Measurements from ENCODE around the gene SULT1A1. TPM values are rescaled to one million over a fixed set of nuclear protein-coding genes. Genes with fewer than 3 reads are reported as not detected.
"Not testable (repeated sequence)": the region's sequence is repeated elsewhere in the genome, so short reads cannot be mapped to it uniquely, and the experiment has no call there.

The SULT1A1 gene
- total RNA-seq, 1 donor from 2014 or later, result 13.1 TPM

DNA sequence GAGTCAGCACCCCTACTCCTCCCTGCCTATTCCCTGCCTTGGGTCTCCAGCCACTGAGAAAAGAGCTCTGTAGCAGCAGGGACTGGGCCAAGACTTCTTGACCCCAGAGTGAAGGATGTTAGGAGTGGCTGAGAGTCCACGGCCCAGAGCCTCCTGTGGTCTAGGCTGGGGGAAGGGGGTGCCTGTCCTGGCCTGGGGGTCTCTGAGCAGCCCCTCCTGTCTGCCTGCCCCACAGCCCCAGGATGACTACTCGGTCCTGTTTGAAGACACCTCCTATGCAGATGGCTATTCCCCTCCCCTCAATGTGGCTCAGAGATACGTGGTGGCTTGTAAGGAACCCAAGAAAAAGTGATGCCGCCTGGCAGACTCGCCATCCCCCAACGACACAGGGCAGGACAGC lies 18.5 kb downstream of the SULT1A1 start:
- DNase-seq (ENCODE audit: low read depth, low spot score), result no peak

DNA sequence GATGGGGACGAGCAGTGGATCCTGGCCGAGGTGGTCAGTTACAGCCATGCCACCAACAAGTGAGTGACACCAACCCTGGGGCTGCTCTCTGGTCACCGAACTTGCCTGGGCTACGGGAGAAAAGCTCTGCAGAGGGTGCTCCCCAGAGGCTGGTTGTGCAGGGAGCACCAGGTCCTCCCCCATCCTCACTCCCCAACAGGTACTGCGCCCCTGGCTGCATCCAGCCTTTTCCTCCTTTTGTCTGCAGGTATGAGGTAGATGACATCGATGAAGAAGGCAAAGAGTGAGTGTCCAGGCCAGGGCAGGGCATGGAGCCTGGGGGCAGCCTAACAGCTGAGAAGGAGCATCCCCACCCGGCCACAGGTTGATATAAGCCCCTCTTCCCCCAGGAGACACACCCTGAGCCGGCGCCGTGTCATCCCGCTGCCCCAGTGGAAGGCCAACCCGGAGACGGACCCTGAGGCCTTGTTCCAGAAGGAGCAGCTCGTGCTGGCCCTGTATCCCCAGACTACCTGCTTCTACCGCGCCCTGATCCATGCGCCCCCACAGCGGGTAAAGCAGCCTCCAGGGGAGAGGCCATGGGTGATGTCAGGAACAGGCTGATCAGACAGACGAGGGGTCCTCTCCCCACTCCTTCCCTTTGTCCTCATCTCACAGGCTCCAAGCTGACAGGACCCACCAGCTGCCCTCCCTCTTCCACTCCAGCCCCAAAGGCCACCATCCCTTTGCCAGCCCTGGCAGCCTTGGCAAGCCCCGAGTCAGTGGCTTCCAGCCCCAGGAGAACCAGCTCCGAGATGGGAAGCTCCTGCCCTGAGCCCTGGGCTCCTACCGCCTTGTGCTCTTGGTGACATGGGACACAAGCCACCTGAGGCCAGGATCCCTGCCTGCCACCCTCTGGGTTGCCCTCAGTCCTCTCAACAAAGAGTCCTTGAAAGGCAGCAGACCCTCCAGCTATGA lies 19.2 kb downstream of the SULT1A1 start:
- no peak for DNase-seq (ENCODE audit: low read depth, low spot score)

GRCh38 chr16:28589930-28590329 lies 19.9 kb downstream of the SULT1A1 start:
- DNase-seq (ENCODE audit: low read depth, low spot score), result no peak

DNA sequence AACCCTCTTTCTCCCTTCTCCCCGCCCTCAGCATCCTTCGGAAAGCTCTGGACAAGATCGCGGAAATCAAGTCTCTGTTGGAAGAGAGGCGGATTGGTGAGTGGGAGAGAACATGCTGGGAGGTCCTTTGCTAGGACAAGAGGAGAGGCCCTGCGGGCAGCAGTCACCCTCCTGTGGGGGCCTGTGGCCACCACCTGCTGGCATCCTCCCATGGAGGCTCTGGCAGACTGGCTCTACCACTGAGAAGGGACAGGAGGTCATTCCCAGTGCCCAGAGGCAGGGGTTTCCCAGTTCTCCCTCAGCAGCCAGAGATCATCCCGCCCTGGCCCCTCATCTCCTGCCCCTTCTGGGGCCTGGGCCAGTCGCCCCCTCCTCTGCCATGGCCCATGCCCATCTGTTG lies 20.8 kb downstream of the SULT1A1 start:
- DNase-seq (ENCODE audit: low read depth, low spot score), result no peak

GRCh38 chr16:28587386-28587785 lies 22.5 kb downstream of the SULT1A1 start:
- no peak for DNase-seq (ENCODE audit: low read depth, low spot score)

GRCh38 chr16:28586466-28586865 lies 23.4 kb downstream of the SULT1A1 start:
- no peak for DNase-seq (ENCODE audit: low read depth, low spot score)

DNA sequence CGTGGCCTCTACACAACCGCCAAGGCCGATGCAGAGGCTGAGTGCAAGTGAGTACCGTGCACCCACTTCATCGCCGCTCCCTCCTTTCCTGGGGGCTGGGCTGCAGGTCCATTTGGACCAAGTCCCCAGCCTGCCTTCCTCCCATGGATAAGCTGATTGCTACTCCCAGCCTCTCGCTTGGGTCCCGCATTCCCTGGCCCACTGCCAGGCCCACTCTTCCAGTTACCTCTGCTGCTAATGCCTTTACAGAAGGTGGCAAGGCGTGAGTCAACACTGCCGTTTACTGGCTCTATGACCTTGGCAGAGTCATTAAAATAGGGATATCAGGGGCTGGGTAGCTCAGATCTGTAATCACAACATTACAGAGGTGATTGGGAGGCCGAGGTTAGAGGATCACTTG lies 24.2 kb downstream of the SULT1A1 start:
- DNase-seq (ENCODE audit: low read depth, low spot score), result no peak

- no peak for DNase-seq (ENCODE audit: low read depth, low spot score)
These were observed 29.0 kb downstream of the SULT1A1 start for GRCh38 chr16:28580726-28581315.

DNA sequence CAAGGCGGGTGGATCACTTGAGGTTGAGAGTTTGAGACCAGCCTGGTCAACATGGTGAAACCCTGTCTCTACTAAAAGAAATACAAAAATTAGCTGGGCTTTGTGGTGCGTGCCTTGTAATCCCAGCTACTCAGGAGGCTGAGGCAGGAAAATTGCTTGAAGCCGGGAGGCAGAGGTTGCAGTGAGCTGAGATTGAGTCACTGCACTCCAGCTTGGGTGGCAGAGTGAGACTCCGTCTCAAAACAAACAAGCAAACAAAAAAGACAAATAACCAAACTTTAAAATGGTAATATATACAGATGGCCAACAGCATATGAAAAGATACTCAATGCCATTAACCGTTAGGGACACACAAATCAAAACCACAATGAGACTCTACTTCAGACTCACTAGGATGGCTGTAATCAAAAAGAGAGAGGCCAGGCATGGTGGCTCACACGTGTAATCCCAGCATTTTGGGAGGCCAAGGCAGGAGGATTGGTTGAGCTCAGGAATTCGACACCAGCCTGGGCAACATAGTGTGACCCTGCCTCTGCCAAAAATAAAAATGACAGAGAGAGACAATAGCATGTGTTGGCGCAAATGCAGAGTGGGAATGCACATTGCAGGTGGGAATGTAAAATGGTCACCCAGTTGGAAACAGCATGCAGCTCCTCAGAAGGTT lies 34.3 kb downstream of the SULT1A1 start:
- no peak for DNase-seq (ENCODE audit: low read depth, low spot score)

DNA sequence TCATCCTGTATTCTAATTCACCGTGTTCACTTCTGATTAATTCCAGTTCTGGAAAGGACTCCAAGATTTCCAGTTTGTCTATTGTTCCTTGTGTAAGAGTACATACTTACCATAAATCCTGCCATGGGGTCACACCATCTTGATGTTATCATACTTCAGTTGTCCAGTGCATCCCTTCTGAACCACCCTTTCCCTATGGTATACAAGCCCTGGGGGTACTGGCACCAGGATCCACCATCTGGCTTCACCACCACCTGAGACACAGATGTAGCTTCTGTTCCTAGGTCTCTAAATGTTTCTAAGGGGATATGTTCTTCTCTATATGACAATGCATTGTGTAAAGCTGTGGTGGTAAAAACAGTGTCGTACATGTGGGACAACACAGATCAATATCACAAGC lies 34.9 kb downstream of the SULT1A1 start:
- DNase-seq (ENCODE audit: low read depth, low spot score), result no peak

DNA sequence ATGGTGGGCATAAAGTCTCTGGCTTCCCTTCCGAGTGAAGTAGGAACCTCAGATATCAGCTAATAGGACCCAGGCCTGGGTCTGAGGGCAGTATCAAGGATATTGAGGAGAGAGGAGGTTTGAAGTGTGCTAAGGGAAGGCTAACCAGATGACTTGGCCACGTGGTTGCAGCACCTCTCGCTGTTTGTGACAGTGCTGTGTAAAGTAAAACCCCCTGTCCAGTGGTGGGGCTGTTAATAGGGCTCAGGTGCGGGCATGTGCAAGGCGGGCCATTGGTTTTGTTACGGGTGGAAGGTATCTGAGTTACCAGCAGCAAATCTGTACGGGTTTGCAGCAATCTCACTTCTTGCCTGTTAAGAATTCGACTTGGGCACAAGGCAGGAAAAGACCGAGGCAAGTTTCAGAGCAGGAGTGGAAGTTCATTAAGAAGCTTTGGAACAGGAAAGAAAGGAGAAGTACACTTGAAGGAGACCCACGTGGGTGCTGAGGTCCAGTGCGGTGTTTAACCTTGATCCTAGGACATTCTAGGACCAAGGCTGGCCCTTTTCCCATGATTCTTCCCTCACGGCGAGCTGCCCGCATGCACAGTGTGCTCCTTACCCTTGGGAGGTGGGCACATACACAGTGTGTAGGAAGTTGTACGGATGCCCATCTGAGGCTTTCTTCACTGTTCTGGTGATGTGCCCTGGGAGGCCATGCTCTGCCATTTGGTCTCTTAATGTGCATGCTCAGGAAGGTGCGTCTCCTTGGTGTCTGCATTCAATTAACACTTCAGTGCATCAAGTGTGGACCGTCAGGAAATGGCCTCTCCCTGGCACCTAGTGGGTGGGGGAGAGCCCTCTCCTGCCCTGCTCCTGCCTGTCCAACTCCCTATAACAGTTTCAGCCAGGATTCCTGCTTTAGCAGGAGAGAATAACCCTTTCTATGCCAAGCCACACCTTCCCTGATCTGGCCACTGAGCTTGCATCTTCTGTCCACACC lies 35.8 kb downstream of the SULT1A1 start:
- no peak for DNase-seq (ENCODE audit: low read depth, low spot score)

DNA sequence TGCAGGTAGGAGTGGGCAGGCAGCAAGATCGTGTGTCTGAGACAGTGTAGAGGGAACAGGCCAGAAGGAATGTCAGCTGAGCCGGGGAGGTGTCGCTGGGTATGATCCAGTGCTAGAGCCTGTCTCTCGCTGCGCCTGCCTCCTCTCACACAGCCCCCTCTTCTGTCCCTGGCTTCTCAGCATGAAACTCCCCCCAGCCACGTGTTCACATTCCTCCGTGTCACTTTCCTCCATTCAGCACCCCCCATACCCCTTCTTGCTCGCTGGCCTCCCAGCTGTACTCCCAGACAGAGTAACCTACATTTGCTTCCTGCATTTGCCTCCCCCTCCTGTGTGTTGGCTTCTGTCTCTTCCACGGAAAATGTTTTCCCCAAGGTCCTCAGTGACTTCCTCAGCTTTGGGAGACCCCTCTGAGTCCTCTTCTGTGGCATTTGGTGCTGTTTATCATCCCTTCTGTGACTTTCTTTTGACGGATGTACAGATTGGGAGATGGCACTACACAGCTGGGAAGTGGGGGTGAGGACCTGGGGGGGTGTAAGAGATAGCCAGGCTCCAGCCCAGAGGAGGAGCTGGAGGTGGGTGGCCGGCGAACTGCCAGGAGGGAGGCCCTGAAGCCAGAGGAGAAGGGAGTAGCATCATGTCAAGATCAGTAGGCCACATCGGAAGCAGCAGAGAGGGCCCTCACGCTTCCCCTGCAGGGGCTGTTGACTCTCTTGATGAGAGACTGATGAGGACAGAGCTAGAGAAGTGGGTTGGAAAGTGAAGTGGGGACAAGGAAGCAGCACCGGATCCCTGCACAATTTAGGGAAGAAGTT lies 36.9 kb downstream of the SULT1A1 start:
- no peak for DNase-seq (ENCODE audit: low read depth, low spot score)

- no peak for DNase-seq (ENCODE audit: low read depth, low spot score)
These were observed 39.7 kb downstream of the SULT1A1 start for GRCh38 chr16:28569968-28570752.

GRCh38 chr16:28569021-28569420 lies 40.8 kb downstream of the SULT1A1 start:
- no peak for DNase-seq (ENCODE audit: low read depth, low spot score)

DNA sequence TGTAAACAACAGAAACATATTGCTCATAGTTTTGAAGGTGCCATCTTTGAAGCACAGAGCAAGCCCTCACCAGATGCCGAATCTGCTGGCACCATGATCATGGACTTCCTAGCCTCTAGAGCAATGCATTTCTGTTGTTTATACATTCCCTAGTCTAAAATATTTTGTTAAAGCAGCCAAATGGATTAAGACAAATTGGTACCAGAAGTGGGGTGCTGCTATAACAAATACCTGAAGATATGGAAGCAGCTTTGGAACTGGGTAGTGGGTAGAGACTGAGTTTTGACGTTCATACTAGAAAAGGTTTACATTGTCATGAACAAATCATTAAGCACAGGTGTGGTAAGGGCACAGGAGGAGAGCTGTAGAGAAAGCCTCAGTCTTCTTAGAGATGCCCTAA lies 42.6 kb downstream of the SULT1A1 start:
- no peak for DNase-seq (ENCODE audit: low read depth, low spot score)

- DNase-seq (ENCODE audit: low read depth, low spot score), result not testable (repeated sequence)
These were observed 43.5 kb downstream of the SULT1A1 start for GRCh38 chr16:28566233-28566925.

DNA sequence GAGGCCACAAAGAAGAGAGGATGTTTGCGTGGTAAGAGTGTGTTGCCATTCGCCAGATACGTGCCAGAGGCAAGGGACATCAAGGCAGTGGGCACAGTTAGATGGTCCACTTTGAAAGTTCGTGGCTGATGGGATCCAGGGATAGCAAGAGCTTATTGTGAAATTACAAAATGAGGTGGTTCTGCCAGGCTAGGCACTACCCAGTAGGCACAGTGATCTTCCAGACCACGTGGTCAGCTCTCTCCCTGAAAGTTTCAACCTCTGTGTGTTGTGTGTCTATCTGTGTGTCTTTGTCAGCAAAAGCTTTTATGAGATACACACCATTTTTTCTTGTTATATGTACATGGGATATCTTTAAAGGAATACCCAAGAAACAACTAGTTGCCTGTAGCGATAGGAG lies 46.6 kb downstream of the SULT1A1 start:
- no peak for DNase-seq (ENCODE audit: low read depth, low spot score)

- DNase-seq (ENCODE audit: low read depth, low spot score), result no peak
These were observed 47.6 kb downstream of the SULT1A1 start for GRCh38 chr16:28562199-28562598.

Data from pulmonary artery endothelial cell (primary cell).